ELR (cell line): ENCODE data around the gene PHLDB1.

ENCODE experiments used
- DNase-seq: peaks from one replicate; pipeline ENCODE4 v3.0.0-alpha.2; 2015; ENCODE audit warnings: low read depth

The PHLDB1 gene

DNA sequence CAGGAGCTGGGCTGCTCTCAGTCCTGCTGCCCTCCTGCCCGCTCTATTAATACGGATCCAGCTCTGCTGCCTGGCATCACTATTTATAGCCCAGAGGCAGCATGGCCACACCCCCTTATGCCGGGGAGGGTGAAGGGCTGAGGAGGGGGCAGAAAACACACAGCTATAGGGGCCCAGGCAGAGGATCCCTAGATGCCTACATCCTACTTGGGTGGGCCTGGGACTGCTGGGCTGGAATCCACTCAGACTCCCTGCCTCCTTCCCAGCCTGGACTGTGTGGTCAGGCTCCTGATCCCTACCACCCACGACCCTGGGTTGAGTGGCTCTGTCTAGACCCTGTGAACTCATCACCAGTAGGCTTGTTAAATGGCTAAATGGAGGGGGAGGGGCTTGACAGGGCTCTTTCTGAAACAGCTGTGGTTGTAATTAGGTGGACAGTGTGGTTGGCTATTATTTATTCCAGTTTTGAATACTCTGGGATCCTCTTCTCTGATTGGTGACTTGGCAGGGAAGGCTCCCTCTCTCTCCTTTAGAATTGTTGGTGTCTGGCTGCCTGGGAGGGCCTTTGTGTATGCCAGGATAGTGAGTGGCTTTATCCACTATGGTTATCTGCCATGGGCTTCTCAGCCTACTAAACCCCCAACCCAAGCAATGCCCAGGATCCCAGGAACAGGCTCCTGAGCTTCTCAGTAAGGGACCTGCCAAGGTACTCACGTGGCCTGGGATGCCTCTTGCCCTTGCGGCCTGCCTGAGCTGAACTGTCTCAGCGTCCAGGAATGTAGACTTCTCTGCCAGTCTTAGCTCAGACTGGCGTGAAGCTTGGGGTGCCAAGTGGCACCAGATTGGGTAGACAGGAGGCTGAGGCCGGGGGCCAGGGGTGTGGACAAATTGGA lies 15.2 kb downstream of the PHLDB1 start:
- DNase-seq = peak; percentile 86

GRCh38 chr11:118623269-118623655 lies 15.8 kb downstream of the PHLDB1 start:
- DNase-seq = peak; percentile 48

DNA sequence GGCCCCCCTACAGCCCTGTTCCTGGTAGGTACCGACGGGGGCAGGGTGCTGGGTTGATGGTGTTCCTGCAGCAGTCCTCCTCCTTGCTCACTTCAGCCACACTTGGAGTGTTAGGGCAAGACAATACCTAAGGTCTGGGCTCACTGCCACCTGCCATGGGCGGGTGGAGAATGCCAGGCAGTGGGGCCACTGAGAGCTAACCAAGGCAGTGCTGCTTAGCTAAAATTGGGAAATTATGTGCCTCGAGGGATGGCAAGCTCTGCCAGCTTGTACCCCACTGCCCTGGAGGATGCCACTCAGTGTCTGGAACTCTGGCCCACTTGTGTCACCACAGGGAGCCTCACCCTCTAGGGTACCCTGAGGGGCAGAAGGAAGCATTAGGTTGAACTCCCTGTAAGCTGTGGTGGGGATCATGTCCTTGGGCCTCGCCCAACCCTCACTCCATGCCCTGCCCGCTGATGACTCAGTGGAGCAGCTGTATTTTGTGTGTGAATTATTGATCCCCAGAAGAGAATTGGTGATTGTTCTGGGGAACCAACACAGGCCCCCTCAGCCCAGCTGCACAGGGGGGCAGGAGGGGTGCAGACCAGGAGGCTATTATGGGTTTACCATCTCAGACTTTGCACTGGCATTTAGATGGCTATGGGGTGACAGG lies 17.7 kb downstream of the PHLDB1 start:
- DNase-seq = no peak

- DNase-seq = no peak
These were observed 18.6 kb downstream of the PHLDB1 start for GRCh38 chr11:118625976-118626375.

- no peak for DNase-seq
These were observed 20.2 kb downstream of the PHLDB1 start for GRCh38 chr11:118627566-118627965.

- no peak for DNase-seq
These were observed 20.6 kb downstream of the PHLDB1 start for GRCh38 chr11:118628031-118628430.

GRCh38 chr11:118628432-118628831 lies 21.0 kb downstream of the PHLDB1 start:
- DNase-seq = no peak

DNA sequence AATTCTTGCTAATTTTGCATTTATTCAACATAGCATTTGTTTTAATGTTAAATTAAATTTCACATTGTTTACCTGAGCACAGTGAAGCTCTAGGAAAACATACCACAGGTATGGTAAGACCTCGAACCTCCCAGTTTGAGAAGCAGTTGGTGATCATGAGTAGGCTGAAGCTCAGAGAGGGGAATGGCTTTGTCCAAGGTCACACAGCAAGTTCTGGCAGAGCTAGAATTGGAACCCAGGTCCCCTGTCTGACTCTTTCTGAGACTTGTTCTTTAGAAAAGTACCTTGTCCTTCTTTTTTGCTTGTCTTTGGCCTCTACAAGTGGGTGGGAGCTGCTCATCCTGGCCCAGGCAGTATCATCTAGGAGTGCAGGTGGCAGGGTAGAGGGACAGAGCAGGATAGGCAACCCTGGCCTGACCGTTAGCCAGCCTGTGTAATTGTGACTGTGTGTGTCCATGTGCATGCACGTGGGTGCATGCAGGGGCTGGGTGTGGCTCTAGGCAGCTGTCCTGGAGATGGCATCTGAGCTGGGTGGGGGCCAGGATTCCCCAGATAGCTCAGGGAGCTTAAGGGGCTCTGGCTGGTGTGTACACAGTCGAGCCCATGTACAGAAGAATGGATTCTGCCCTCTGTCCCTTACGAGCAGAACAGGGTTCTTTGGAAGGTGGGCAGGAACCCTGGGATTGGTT lies 21.6 kb downstream of the PHLDB1 start:
- DNase-seq = no peak

- no peak for DNase-seq
These were observed 22.6 kb downstream of the PHLDB1 start for GRCh38 chr11:118629761-118630661.

DNA sequence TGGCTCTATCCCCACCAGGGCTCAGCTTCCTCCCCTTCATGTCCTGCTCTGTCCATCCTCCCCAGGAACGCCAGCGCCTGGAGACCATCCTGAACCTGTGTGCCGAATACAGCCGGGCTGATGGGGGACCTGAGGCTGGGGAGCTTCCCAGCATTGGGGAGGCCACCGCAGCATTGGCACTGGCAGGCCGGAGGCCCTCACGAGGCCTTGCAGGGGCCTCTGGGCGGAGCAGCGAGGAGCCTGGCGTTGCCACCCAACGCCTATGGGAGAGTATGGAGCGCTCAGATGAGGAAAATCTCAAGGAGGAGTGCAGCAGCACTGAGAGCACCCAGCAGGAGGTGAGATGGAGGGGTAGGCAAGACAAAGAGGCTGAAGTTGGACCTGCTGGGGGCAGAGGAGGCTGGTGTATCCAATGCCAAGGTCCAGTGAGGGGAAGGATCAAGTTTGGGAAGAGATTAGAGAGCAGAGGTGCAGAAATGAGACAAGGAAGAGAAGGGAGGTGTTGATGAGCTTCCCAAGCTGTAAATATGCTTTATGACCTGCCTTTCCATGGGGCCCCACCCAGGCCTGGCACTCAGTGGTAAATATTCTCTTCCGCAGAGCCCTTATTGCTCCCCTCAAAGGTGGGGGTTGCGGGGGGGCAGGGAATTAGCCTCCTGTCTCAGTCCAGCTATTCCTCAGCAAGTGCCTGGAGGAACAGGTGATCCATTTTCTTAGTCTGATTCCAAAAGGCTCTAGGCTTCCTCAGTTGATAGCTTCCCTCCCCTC lies 23.9 kb downstream of the PHLDB1 start:
- no peak for DNase-seq

DNA sequence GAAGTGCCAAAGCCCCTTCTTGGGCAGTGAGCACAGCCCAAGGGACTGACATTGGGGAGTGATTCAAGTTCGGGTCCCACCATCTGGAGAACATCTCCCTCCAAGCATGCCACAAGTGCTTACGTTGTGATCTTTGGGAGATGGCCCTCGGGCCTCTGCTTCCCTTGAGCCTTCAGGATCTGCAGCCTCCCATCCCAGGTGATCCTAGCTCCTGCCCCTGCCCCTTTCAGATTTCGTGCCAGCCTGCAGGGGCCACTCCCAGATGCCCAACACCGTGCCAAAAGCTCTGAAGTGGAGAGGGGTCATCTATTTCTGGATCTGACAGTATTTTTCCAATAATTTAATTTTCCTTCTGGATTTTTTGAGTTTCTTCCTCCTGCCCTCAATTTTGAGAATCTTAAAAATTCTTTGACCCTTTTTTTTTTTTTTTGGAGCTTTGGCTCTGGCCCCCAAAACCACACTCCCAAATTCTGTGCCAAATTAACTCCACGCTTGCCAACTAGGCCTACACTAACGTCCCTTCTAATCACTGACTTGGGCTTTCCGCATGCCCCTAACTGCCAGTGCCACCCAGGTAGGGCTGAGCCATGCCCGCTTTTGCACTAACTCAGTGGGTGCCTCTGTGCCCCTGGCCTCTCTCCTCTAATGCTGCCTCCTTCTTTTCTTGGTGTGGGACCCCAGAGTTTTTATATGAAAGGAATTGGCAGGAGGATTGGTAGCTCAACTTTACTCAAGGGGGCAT lies 25.3 kb downstream of the PHLDB1 start:
- no peak for DNase-seq

GRCh38 chr11:118633319-118633690 lies 25.9 kb downstream of the PHLDB1 start:
- DNase-seq = no peak

DNA sequence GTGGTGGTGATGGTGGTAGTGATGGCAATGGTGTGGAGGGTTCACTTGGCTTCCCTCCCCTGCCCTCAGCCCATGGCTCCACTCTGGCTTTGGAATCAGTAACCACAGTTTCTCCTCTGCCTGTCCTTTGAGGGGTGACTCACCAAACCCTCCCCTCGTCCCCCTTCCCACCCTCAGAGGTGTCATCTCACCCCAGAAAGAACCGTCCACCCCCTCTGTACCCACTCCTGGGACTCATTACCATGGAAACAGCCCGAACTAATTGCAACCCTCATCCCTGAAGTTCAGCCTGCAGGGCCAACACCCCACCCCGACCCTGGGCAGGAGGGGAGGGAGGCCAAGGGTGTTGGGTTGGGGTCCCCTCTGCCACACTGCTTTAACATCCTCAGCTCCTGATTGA lies 26.6 kb downstream of the PHLDB1 start:
- no peak for DNase-seq

GRCh38 chr11:118634431-118635236 lies 27.2 kb downstream of the PHLDB1 start:
- DNase-seq = no peak

DNA sequence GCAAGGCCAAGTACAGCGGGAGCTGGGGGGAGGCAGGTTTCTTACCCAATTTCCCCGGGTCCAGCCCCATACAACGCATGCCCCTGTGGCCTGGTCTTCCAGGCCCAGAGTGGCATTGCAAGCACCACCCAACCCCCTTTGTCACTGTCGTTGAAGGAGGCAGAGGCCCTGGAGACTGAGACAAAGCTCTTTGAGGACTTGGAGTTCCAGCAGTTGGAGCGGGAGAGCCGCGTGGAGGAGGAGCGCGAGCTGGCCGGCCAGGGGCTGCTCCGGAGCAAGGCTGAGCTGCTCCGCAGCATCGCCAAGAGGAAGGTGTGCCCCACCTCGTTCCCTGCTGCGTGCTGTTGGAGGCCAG lies 27.8 kb downstream of the PHLDB1 start:
- DNase-seq = no peak

DNA sequence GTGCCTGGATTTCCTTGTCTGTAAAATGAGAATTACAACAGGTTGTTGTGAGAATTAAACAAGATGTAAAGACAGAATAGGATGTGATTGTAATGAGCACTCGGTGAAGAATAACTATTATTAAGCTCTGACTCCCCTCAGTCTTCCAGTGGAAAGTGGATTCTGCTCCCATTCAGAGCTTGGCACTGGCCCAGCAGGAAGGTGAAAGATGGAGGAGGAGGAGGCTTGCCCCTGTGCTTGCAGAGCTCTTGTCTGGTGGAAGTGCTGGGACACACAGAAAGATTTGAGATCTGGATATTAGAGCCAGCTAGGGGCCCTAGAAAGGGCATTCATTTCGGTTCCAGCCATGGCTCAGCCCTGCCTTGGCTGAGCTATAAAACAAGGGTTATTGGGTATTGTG lies 28.2 kb downstream of the PHLDB1 start:
- no peak for DNase-seq

GRCh38 chr11:118636569-118637290 lies 29.3 kb downstream of the PHLDB1 start:
- DNase-seq = peak; percentile 37

DNA sequence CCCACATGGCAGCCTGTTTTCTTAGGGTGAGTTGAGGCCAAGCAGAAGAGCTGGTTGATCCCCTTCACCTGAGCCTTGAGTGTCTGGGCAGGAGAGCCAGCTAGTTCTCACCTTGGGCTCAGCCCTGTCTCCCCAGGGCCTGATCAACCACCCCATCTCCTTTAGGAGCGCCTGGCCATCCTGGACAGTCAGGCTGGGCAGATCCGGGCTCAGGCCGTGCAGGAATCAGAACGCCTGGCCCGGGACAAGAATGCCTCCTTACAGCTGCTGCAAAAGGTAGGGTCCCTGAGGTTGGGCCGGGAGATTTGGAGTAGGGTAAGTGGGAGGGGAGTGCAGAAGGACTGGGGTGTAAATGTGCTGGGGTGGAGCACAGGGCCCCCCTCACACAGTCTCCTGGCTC lies 31.3 kb downstream of the PHLDB1 start:
- no peak for DNase-seq

DNA sequence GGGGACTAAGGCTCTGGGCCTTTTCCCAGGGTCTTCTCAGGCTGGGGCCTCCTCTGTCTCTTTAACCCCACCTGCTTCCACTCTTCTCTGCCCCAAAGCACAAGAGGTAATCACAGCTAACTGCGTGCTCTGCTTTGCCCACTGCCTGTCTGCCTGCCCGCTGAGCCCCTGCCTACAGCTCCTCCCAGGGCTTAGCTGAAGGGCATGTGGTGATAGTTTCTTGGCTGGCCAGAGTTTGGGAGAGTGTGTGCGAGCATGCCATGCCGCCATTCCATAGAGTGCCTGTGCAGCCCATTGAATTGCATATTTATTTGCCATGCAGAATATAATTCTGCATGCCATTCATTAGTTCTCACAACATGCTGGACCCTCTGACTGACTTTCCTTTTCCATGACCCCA lies 32.5 kb downstream of the PHLDB1 start:
- no peak for DNase-seq
